ENCODE results near the gene IWS1. TPM values are rescaled to one million over a fixed set of nuclear protein-coding genes. Genes with fewer than 3 reads are reported as not detected.

The IWS1 gene
- total RNA-seq, 1 donor = 36.6 TPM

GRCh38 chr2:127564429-127565260 is 38.4 kb upstream of the IWS1 start:
- peak; percentile 75 for DNase-seq (ENCODE audit: insufficient read length, low spot score, missing footprints)
- H2AFZ ChIP-seq (ENCODE audit: low read length) = no peak overlapping the region
- no peaks in the 10 kb centered on the region for H4K20me1 ChIP-seq (ENCODE audit: insufficient read depth, low read length)
- no peaks in the 10 kb centered on the region for H3K27me3 ChIP-seq (ENCODE audit: insufficient read depth, low read length)
- H3K9me3 ChIP-seq (ENCODE audit: low read depth, low read length) = no peaks in the 10 kb centered on the region
- peaks cover 38% of the 10 kb centered on the region for H3K4me1 ChIP-seq (ENCODE audit: insufficient read depth, low read length)
- no peak overlapping the region for H3K4me2 ChIP-seq (ENCODE audit: insufficient read depth, low read length)
- H3K4me3 ChIP-seq (ENCODE audit: insufficient read depth, low read length) = no peak overlapping the region
- no peaks in the 10 kb centered on the region for H3K36me3 ChIP-seq (ENCODE audit: insufficient read depth, low read length)
- H3K79me2 ChIP-seq (ENCODE audit: insufficient read depth, low read length) = no peaks in the 10 kb centered on the region
- no peak overlapping the region for H3K27ac ChIP-seq (ENCODE audit: low read depth, low read length)
- no peak for TF ChIP-seq CTCF (IDR thresholded peaks at IDR 0.05; ENCODE audit: extremely low read depth, low read depth, low read length)

- H4K20me1 ChIP-seq (ENCODE audit: insufficient read depth, low read length) = no peaks in the 10 kb centered on the region
- no peak overlapping the region for H3K4me2 ChIP-seq (ENCODE audit: insufficient read depth, low read length)
- H2AFZ ChIP-seq (ENCODE audit: low read length) = no peak overlapping the region
- no peaks in the 10 kb centered on the region for H3K79me2 ChIP-seq (ENCODE audit: insufficient read depth, low read length)
- no peak overlapping the region for H3K27ac ChIP-seq (ENCODE audit: low read depth, low read length)
- no peak for TF ChIP-seq CTCF (IDR thresholded peaks at IDR 0.05; ENCODE audit: extremely low read depth, low read depth, low read length)
- H3K4me3 ChIP-seq (ENCODE audit: insufficient read depth, low read length) = no peak overlapping the region
- H3K9me3 ChIP-seq (ENCODE audit: low read depth, low read length) = no peaks in the 10 kb centered on the region
- H3K36me3 ChIP-seq (ENCODE audit: insufficient read depth, low read length) = no peaks in the 10 kb centered on the region
- DNase-seq (ENCODE audit: insufficient read length, low spot score, missing footprints) = peak; percentile 29
- H3K27me3 ChIP-seq (ENCODE audit: insufficient read depth, low read length) = peaks cover 2% of the 10 kb centered on the region
- peaks cover 30% of the 10 kb centered on the region for H3K4me1 ChIP-seq (ENCODE audit: insufficient read depth, low read length)
These were observed 37.5 kb upstream of the IWS1 start for GRCh38 chr2:127563458-127564428.

GRCh38 chr2:127562936-127563335 is 36.6 kb upstream of the IWS1 start:
- H3K4me1 ChIP-seq (ENCODE audit: insufficient read depth, low read length) = peaks cover 22% of the 10 kb centered on the region
- H3K4me2 ChIP-seq (ENCODE audit: insufficient read depth, low read length) = no peak overlapping the region
- H3K27ac ChIP-seq (ENCODE audit: low read depth, low read length) = no peak overlapping the region
- TF ChIP-seq CTCF (IDR thresholded peaks at IDR 0.05; ENCODE audit: extremely low read depth, low read depth, low read length) = no peak
- DNase-seq (ENCODE audit: insufficient read length, low spot score, missing footprints) = no peak
- H2AFZ ChIP-seq (ENCODE audit: low read length) = no peak overlapping the region
- H3K79me2 ChIP-seq (ENCODE audit: insufficient read depth, low read length) = no peaks in the 10 kb centered on the region
- no peak overlapping the region for H3K4me3 ChIP-seq (ENCODE audit: insufficient read depth, low read length)
- H3K36me3 ChIP-seq (ENCODE audit: insufficient read depth, low read length) = no peaks in the 10 kb centered on the region
- H3K9me3 ChIP-seq (ENCODE audit: low read depth, low read length) = no peaks in the 10 kb centered on the region
- H4K20me1 ChIP-seq (ENCODE audit: insufficient read depth, low read length) = no peaks in the 10 kb centered on the region
- peaks cover 2% of the 10 kb centered on the region for H3K27me3 ChIP-seq (ENCODE audit: insufficient read depth, low read length)

- Histone ChIP-seq H3K27me3 (ENCODE audit: insufficient read depth, low read length) (peaks cover 14% of the 10 kb centered on the region), H3K4me2 (ENCODE audit: insufficient read depth, low read length) (peak overlapping the region; percentile 68), H3K4me3 (ENCODE audit: insufficient read depth, low read length) (no peak overlapping the region), H4K20me1 (ENCODE audit: insufficient read depth, low read length) (no peaks in the 10 kb centered on the region), H3K79me2 (ENCODE audit: insufficient read depth, low read length) (no peaks in the 10 kb centered on the region), H3K27ac (ENCODE audit: low read depth, low read length) (peak overlapping the region; percentile 89), H3K9me3 (ENCODE audit: low read depth, low read length) (no peaks in the 10 kb centered on the region), H2AFZ (ENCODE audit: low read length) (no peak overlapping the region), H3K4me1 (ENCODE audit: insufficient read depth, low read length) (peaks cover 22% of the 10 kb centered on the region), H3K36me3 (ENCODE audit: insufficient read depth, low read length) (no peaks in the 10 kb centered on the region)
- DNase-seq (ENCODE audit: insufficient read length, low spot score, missing footprints) = no peak
- no peak for TF ChIP-seq CTCF (IDR thresholded peaks at IDR 0.05; ENCODE audit: extremely low read depth, low read depth, low read length)
These were observed 35.1 kb upstream of the IWS1 start for GRCh38 chr2:127561371-127561770.
